OCI-LY7 (cell line): ENCODE data around the gene COBLL1. TPM values are rescaled to one million over a fixed set of nuclear protein-coding genes. Genes with fewer than 3 reads are reported as not detected.

Experiments used
- BruUV-seq: library from RNA; stranded (reverse); fragments of 400-500 nt; replicated peaks from 2 replicates; lab custom pipeline; 2021; lab: Mats Ljungman, UMichigan
- CTCF ChIA-PET: fragments of 300-600 bp; sonication (Branson Sonifier 250); formaldehyde crosslinking; loops from one replicate; lab custom pipeline; 2022; ENCODE audit warnings: antibody characterized with exemption; ENCODE audit not compliant: unreplicated experiment; lab: Charles Lee
- POLR2A ChIA-PET: fragments of 300-600 bp; sonication (Branson Sonifier 250); formaldehyde crosslinking; loops from one replicate; lab custom pipeline; 2022; ENCODE audit warnings: antibody characterized with exemption; lab: Charles Lee
- DNase-seq: peaks from one replicate; pipeline ENCODE4 v3.0.0-alpha.2; 2015; ENCODE audit warnings: low spot score
- H2AFZ ChIP-seq: fragments of 200-600 bp; sonication (generic), shearing (Covaris generic); 2 replicates; pipeline ENCODE4 v1.6.1; 2014; ENCODE audit warnings: mild to moderate bottlenecking, antibody characterized with exemption, low read length, moderate library complexity
- H3K27ac ChIP-seq: fragments of 200-600 bp; sonication (generic); 2 replicates; pipeline ENCODE4 v1.5.1; 2014; ENCODE audit warnings: mixed run types, low read depth, mild to moderate bottlenecking, moderate library complexity, low read length, inconsistent platforms; ENCODE audit not compliant: poor library complexity, severe bottlenecking
- H3K36me3 ChIP-seq: fragments of 200-600 bp; sonication (generic); 2 replicates; pipeline ENCODE4 v1.6.1; 2014; ENCODE audit warnings: mild to moderate bottlenecking, antibody characterized with exemption, low read length, moderate library complexity, mixed read lengths; ENCODE audit not compliant: insufficient read depth
- H3K4me1 ChIP-seq: fragments of 200-600 bp; sonication (generic); 2 replicates; pipeline ENCODE4 v1.5.1; 2014; ENCODE audit warnings: mild to moderate bottlenecking, low read length; ENCODE audit not compliant: insufficient read depth, poor library complexity, severe bottlenecking
- H3K4me2 ChIP-seq: fragments of 200-600 bp; sonication (generic); 2 replicates; pipeline ENCODE4 v1.6.1; 2014; ENCODE audit warnings: mild to moderate bottlenecking, low read length
- H3K4me3 ChIP-seq: fragments of 200-600 bp; sonication (generic); 2 replicates; pipeline ENCODE4 v1.5.1; 2014; ENCODE audit warnings: mild to moderate bottlenecking, low read depth, low read length; ENCODE audit not compliant: poor library complexity, severe bottlenecking
- H3K79me2 ChIP-seq: fragments of 200-600 bp; sonication (generic); 2 replicates; pipeline ENCODE4 v1.6.1; 2016; ENCODE audit warnings: low read depth, mild to moderate bottlenecking, low read length, moderate library complexity, mixed read lengths; ENCODE audit not compliant: insufficient read depth
- H3K9me2 ChIP-seq: fragments of 200-600 bp; sonication (generic); 2 replicates; pipeline ENCODE4 v1.6.1; 2016; ENCODE audit warnings: mild to moderate bottlenecking, low read length, mixed read lengths; ENCODE audit not compliant: insufficient read depth
- H3K9me3 ChIP-seq: fragments of 200-600 bp; sonication (generic); 2 replicates; pipeline ENCODE4 v1.6.1; 2014; ENCODE audit warnings: mild to moderate bottlenecking, mixed run types, low read length, mixed read lengths
- H4K20me1 ChIP-seq: fragments of 200-600 bp; sonication (generic); 2 replicates; pipeline ENCODE4 v1.6.1; 2014; ENCODE audit warnings: mild to moderate bottlenecking, antibody characterized with exemption, low read length, moderate library complexity, mixed read lengths; ENCODE audit not compliant: insufficient read depth
- EZH2phosphoT487 ChIP-seq: fragments of 200-600 bp; sonication (generic); IDR thresholded peaks from 2 replicates; pipeline ENCODE4 v1.6.1; 2018; ENCODE audit warnings: low read depth, borderline replicate concordance, mild to moderate bottlenecking, mixed run types, antibody characterized with exemption, low read length, moderate library complexity, mixed read lengths
- intact Hi-C: fragments of 100-400 bp; cut with micrococcal nuclease; formaldehyde crosslinking; loops from one replicate; pipeline ENCODE4 v1.10.0; 2022; ENCODE audit not compliant: unreplicated experiment
- total RNA-seq, 2 experiments: library from RNA; depleted of rRNA in 1 of 2; stranded (reverse); fragments of >200 nt in 1 of 2; shearing (Covaris generic) in 1 of 2; gene quantifications; 2 replicates each; pipeline ENCODE4 v1.2.3, GENCODE V29; 2014 to 2022
- TF ChIP-seq, protein P1 (sequence below): fragments of 200-600 bp; sonication (generic); conservative IDR thresholded peaks from 2 replicates; pipeline ENCODE4 v1.5.1; 2014; ENCODE audit warnings: mild to moderate bottlenecking, antibody characterized with exemption, low read length, moderate library complexity, mixed read lengths

Gene COBLL1
- total RNA-seq, 2 experiments from 2014 or later, result 0.79 to 40.7 TPM

DNA sequence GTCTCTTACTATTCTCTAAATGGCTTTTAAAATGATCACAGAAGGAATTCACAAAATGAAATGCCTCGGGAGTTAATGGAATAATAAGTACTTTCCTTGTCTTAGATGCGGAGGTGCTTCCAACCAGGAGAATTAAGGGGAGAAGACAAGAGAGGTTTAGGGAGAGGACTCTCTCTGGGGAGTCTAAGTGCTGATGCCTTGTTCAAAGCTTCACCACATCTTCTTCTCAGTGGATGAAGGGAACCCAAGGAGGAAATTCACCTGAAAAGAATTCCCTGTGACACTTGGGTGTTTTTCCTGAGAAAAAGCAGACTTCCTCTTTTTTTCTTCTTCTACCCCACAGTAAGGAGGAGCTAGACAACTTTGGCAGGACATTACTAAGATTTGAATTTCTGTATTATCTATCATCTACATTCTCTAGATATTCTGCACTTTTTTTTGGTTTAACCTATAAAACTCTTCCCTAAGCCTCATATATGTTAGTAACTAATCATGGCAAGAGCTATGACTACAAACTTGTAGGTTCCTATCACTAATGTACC, 150.2 kb downstream of the COBLL1 start:
- no TSS peak for BruUV-seq

GRCh38 chr2:164690361-164690760, 151.3 kb downstream of the COBLL1 start:
- BruUV-seq, result no TSS peak
- ChIA-PET CTCF (no interaction called here), POLR2A (interaction anchor here (0.9 kb wide), 1 partner anchor 53 kb away, joined by 3 read pairs; no protein-coding TSS in a partner anchor)
- Histone ChIP-seq H3K9me2 (no peaks in the 10 kb centered on the region), H3K4me1 (no peaks in the 10 kb centered on the region), H3K79me2 (no peaks in the 10 kb centered on the region), H4K20me1 (no peaks in the 10 kb centered on the region), H2AFZ (no peak overlapping the region), H3K27ac (no peak overlapping the region), H3K4me2 (no peak overlapping the region), H3K4me3 (no peak overlapping the region), H3K9me3 (no peaks in the 10 kb centered on the region), H3K36me3 (no peaks in the 10 kb centered on the region)
- DNase-seq, result no peak
- TF ChIP-seq EZH2phosphoT487, result no peak
- TF ChIP-seq, protein P1, sequence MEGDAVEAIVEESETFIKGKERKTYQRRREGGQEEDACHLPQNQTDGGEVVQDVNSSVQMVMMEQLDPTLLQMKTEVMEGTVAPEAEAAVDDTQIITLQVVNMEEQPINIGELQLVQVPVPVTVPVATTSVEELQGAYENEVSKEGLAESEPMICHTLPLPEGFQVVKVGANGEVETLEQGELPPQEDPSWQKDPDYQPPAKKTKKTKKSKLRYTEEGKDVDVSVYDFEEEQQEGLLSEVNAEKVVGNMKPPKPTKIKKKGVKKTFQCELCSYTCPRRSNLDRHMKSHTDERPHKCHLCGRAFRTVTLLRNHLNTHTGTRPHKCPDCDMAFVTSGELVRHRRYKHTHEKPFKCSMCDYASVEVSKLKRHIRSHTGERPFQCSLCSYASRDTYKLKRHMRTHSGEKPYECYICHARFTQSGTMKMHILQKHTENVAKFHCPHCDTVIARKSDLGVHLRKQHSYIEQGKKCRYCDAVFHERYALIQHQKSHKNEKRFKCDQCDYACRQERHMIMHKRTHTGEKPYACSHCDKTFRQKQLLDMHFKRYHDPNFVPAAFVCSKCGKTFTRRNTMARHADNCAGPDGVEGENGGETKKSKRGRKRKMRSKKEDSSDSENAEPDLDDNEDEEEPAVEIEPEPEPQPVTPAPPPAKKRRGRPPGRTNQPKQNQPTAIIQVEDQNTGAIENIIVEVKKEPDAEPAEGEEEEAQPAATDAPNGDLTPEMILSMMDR, result no peak
- intact Hi-C loops, result no loop called here

More for the DNA sequence above, 150.2 kb downstream of the COBLL1 start:
- CTCF ChIA-PET, result no interaction called here
- H2AFZ ChIP-seq, result no peak overlapping the region
- H3K27ac ChIP-seq, result no peak overlapping the region
- TF ChIP-seq EZH2phosphoT487, result no peak
- TF ChIP-seq, protein P1, result no peak
- H3K79me2 ChIP-seq, result no peaks in the 10 kb centered on the region
- no peak overlapping the region for H3K4me3 ChIP-seq
- no peaks in the 10 kb centered on the region for H3K36me3 ChIP-seq
- POLR2A ChIA-PET, result interaction anchor here (0.7 to 0.9 kb wide), 2 partner anchors 37 to 95 kb away, joined by 3 to 5 read pairs; no protein-coding TSS in a partner anchor
- intact Hi-C loops, result no loop called here
- no peaks in the 10 kb centered on the region for H4K20me1 ChIP-seq
- H3K4me2 ChIP-seq, result no peak overlapping the region
- H3K9me2 ChIP-seq, result no peaks in the 10 kb centered on the region
- no peaks in the 10 kb centered on the region for H3K4me1 ChIP-seq
- no peak for DNase-seq
- no peaks in the 10 kb centered on the region for H3K9me3 ChIP-seq

DNA sequence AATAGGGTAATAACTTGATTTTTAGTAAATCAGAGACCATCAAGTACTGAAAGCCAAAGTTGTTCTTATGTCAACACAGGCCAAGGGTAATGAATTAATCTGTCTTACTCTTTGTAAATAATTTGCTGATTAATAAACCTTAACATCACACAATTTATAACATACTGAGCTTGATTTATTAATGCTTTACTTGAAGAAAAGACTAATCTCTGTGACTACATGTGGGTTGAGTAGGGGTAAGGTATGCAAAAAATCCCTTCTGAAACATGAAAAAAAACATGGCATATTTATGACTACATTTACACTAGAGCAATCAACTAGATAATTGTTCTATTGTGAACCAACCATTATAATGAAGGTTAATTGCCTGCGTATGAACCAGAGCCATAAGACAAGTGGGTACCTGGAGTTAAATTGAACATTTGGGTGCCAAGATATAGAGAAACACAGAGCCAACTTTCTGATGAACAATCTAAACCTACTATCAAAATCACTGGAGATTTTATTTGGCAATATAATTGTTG, 152.7 kb downstream of the COBLL1 start:
- no TSS peak for BruUV-seq
- TF ChIP-seq EZH2phosphoT487, result no peak
- TF ChIP-seq, protein P1, result no peak
- H3K9me3 ChIP-seq, result no peaks in the 10 kb centered on the region
- H4K20me1 ChIP-seq, result no peaks in the 10 kb centered on the region
- no peaks in the 10 kb centered on the region for H3K79me2 ChIP-seq
- H3K9me2 ChIP-seq, result no peaks in the 10 kb centered on the region
- no peak overlapping the region for H3K27ac ChIP-seq
- intact Hi-C loops, result no loop called here
- CTCF ChIA-PET, result no interaction called here
- H2AFZ ChIP-seq, result no peak overlapping the region
- H3K4me2 ChIP-seq, result no peak overlapping the region
- POLR2A ChIA-PET, result no interaction called here
- H3K4me3 ChIP-seq, result no peak overlapping the region
- H3K36me3 ChIP-seq, result no peaks in the 10 kb centered on the region
- no peaks in the 10 kb centered on the region for H3K4me1 ChIP-seq
- no peak for DNase-seq
